Peyer's patch (tissue), 4 donors: ENCODE data around the gene ERLIN1.

Experiments
- POLR2A ChIP-seq, 2 donors: fragments of 450-650 bp; IDR thresholded peaks; one replicate each; pipeline ENCODE4 v1.5.1; 2017; ENCODE audit warnings: antibody characterized with exemption in 2 of 2, mild to moderate bottlenecking in 2 of 2, moderate library complexity in 2 of 2
- TF ChIP-seq, protein P1 (sequence below), 6 experiments: fragments of 450-650 bp in 4 of 6; fragments of 200-600 bp in 2 of 6; sonication (generic) in 1 of 6; IDR thresholded peaks; one replicate each; pipeline ENCODE4 v1.5.1; 2017 to 2019; ENCODE audit warnings: antibody characterized with exemption in 6 of 6, mild to moderate bottlenecking in 3 of 6, moderate library complexity in 1 of 6

DNA sequence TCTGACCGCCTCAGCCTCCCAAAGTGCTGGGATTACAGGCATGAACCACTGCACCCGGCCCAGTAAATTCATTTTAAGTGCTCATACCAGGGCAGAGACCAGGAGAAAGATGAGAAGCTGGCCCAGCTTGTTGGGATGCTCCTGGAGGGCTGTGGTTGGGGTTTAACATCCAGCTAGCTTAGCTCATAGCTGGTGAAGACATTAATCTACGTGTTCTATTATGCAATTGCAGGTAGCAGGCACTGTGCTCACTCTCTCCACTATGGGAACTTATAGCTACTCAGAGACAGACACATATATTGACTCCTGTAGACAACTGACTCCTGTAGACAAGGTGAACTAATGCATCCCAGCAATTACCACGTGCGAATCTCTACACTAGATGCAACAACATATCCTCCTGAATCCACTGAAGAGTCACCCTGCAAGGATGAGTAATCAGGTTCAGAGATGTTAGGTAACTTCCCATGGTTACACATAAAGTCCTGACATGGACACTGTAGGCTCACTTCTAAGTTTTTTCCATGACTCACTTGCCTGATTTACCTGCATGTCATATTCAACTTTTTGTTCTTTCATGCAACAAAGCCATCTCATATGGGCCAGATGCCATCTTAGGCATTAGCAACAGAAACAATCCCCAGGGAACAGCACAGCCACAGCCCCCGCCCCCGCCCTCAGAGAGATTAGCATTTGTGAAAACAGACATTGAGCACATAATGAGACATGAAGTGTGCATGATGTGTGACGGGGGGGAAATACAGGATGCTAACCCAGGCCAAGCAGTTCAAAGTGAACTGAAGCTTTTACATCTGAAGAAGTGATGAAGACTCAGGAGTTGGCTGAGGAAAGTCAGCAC, 37.2 kb downstream of the ERLIN1 start:
- TF ChIP-seq, protein P1, sequence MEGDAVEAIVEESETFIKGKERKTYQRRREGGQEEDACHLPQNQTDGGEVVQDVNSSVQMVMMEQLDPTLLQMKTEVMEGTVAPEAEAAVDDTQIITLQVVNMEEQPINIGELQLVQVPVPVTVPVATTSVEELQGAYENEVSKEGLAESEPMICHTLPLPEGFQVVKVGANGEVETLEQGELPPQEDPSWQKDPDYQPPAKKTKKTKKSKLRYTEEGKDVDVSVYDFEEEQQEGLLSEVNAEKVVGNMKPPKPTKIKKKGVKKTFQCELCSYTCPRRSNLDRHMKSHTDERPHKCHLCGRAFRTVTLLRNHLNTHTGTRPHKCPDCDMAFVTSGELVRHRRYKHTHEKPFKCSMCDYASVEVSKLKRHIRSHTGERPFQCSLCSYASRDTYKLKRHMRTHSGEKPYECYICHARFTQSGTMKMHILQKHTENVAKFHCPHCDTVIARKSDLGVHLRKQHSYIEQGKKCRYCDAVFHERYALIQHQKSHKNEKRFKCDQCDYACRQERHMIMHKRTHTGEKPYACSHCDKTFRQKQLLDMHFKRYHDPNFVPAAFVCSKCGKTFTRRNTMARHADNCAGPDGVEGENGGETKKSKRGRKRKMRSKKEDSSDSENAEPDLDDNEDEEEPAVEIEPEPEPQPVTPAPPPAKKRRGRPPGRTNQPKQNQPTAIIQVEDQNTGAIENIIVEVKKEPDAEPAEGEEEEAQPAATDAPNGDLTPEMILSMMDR (IDR thresholded peaks at IDR 0.05): no peak
- no peak for TF ChIP-seq POLR2A (IDR thresholded peaks at IDR 0.05)
